ENCODE measurements around the gene CCL4L2. TPM values are rescaled to one million over a fixed set of nuclear protein-coding genes. Genes with fewer than 3 reads are reported as not detected.
A peak's percentile ranks its signal among the peaks of the same experiment; 100 is the strongest.
"Not testable (repeated sequence)": the region's sequence is repeated elsewhere in the genome, so short reads cannot be mapped to it uniquely, and the experiment has no call there.

The CCL4L2 gene
- total RNA-seq, 1 donor from 2014 or later, result 2.6 TPM

DNA sequence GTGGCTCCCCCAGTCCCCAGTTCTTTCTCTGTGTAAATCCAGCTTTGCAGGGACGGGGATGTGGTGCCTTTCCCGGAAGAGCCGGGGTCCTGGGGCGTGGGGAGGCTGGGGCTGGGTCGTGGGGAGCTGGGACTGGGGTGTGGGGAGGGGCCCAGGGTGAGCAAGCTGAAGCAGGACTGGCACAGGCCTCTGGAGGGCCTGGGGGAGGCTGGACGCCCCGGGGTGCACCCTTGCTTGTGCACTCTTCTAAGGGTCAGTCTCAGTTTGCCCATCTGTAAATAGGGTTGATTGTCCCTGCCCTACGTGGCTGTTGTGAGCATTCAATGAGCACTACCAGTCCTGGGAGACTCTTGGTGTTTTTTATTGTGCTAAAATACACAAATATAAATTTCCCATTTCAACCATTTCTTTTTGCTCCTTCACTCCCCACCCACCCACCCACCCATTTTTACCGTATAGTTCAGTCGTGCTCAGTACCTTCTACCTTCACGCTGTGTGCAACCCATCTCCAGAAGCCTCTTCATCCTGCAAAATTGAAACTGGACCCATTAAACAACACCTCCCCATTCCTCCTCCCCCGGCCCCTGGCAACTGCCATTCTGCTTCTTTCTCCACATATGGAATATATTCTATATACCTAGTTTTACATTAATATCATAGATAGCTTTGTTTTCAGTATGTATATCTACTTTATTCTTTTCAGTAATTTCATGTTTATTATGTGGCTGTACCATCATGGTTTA is 26.7 kb upstream of the CCL4L2 start:
- TF ChIP-seq, protein P1, sequence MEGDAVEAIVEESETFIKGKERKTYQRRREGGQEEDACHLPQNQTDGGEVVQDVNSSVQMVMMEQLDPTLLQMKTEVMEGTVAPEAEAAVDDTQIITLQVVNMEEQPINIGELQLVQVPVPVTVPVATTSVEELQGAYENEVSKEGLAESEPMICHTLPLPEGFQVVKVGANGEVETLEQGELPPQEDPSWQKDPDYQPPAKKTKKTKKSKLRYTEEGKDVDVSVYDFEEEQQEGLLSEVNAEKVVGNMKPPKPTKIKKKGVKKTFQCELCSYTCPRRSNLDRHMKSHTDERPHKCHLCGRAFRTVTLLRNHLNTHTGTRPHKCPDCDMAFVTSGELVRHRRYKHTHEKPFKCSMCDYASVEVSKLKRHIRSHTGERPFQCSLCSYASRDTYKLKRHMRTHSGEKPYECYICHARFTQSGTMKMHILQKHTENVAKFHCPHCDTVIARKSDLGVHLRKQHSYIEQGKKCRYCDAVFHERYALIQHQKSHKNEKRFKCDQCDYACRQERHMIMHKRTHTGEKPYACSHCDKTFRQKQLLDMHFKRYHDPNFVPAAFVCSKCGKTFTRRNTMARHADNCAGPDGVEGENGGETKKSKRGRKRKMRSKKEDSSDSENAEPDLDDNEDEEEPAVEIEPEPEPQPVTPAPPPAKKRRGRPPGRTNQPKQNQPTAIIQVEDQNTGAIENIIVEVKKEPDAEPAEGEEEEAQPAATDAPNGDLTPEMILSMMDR (IDR thresholded peaks at IDR 0.05), result no peak

DNA sequence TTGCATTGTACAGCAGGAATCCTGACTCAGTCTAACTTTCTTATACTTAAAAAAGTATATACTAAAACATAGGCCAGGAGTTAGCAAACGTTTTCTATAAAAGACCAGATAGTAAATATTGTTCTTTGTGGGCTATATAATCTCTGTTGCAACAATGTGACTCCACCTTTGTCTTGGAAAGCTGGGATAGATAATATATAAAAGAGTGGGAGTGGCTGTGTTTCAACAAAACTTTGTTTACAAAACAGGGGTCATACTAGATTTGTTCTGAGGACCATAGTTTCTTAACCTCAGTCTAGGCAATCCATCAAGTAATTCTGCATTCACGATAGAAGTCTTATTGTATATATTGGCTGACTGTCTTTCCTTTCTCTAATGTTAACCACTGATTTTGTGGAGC is 25.4 kb upstream of the CCL4L2 start:
- Histone ChIP-seq H3K4me3 (no peak overlapping the region), H3K9me3 (no peaks in the 10 kb centered on the region), H3K27me3 (ENCODE audit: low read depth) (peaks cover 10% of the 10 kb centered on the region), H3K27ac (no peak overlapping the region), H3K4me1 (no peaks in the 10 kb centered on the region), H3K36me3 (no peaks in the 10 kb centered on the region)
- intact Hi-C loops (cut with DNase I), result no loop called here
- no peak for ATAC-seq
- TF ChIP-seq, protein P1 (IDR thresholded peaks at IDR 0.05), result no peak
- DNase-seq, result no peak

More for the DNA sequence above, 26.7 kb upstream of the CCL4L2 start:
- Histone ChIP-seq H3K27ac (peak overlapping the region; percentile 76), H3K36me3 (no peaks in the 10 kb centered on the region), H3K4me3 (peak overlapping the region; percentile 60), H3K4me1 (no peaks in the 10 kb centered on the region), H3K27me3 (ENCODE audit: low read depth) (peaks cover 10% of the 10 kb centered on the region), H3K9me3 (no peaks in the 10 kb centered on the region)
- ATAC-seq (peak in 1 of 2 donors; percentile 3), DNase-seq (no peak)
- intact Hi-C loops (cut with DNase I), result no loop called here

DNA sequence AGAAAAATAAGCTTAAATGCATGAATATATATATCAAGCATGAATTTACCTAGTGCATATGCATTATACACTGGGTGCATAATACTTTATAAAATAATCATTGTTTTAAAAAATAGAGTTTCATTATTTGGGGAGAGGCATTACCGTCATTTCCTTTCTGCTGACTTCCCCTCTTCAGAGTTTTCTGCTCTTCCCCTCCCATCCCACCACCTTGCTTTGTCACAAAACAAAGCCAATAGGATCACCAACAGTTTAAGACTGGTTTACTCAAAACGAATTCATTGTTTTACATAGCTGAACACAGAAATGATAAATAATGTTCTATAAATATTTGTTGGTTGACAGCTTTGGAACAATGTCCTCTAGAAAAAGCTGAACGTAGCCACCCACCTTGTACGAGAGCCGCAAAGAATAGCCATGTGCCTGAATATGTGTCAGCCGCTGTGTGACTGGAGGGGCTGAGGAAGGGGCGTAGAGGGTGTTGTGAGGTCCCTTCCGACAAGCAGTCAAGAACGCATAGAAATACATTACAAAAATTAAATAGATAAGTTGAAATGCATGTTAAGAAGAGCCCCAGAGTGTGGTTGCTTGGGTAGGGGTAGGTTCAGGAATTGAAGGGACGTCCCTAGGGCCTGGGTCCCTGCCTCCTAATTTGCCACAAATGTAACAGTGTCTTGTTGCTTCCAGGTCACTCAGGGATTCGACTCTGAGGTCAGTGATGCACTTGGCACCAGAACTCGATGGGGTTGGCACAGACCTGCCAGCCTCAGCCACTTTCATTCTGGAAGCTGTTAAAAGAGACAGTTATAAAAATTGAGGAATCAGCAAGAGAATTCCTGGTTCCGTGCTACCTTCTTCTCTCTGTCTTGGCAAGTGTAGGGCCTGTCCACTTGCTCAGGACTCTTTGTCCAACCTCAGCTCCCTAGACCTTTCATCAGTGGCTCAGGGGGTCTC is 23.8 kb upstream of the CCL4L2 start:
- intact Hi-C loops (cut with DNase I); ATAC-seq; DNase-seq; H3K4me3 ChIP-seq; H3K36me3 ChIP-seq; H3K4me1 ChIP-seq; H3K9me3 ChIP-seq; H3K27me3 ChIP-seq (ENCODE audit: low read depth); H3K27ac ChIP-seq: not testable (repeated sequence)

DNA sequence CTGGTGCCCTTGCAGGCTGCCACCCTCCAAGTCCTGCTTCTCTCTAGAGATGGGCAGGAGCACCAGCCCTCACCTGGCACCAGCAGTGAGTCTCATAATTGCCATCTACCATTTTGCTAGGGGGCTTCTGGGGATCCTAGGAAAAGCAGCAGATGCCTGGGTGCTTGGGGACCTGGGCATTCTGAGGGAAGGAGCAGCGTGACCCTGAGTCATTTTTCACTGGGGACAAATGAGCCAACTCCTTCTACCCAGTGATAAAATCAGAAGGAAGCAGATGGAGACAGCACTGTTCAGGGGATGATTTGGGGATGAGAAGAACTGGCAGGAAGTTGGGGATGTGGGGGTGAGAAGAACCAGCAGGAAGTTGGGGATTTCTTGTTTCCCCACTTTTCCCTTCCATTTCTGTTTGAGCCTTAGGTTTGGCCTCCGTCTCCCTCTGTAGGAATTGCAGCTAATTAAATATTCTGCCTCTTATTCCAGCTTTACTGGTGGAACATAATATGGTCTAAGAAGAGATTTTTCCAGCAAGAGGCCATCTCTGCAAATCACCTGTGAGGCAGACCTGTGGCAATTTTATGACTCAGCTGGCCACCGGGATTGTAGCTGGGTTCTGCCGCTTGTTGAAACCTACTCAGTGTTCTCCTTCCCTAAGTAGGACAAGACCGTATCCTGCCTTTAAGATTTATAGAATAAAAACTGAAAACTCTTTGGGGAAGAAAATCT is 22.8 kb upstream of the CCL4L2 start:
- H3K27ac ChIP-seq, result peak overlapping the region; percentile 24
- intact Hi-C loops (cut with DNase I); ATAC-seq; H3K9me3 ChIP-seq; H3K27me3 ChIP-seq (ENCODE audit: low read depth); H3K4me3 ChIP-seq; H3K4me1 ChIP-seq; DNase-seq; H3K36me3 ChIP-seq: not testable (repeated sequence)

DNA sequence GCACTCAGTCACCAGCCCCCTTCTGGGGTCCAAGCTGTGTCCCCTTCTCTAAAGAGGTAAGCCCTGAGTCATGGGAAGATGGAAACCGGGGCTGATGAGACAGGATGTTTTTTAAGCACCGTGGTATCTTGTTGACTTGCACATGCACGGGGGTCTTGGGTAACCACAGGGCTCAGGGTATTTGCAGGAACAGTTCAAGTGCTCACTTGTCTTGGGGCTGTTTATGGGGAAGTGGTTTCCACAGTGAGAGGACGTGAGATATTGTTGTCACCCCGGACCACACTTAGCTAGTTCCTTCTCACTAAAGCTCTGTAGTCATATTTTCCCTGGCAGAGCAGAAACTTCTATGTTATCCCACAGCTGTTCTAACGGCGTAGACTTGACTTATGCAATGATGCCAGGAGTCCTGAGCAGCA is 22.0 kb upstream of the CCL4L2 start:
- H3K27ac ChIP-seq, result peak overlapping the region; percentile 24
- intact Hi-C loops (cut with DNase I), result no loop called here
- H3K4me1 ChIP-seq, result peaks cover 7% of the 10 kb centered on the region
- H3K9me3 ChIP-seq, result no peaks in the 10 kb centered on the region
- H3K27me3 ChIP-seq (ENCODE audit: low read depth), result no peaks in the 10 kb centered on the region
- TF ChIP-seq, protein P1 (IDR thresholded peaks at IDR 0.05), result no peak
- DNase-seq, result peak; percentile 73
- no peak overlapping the region for H3K4me3 ChIP-seq
- H3K36me3 ChIP-seq, result no peaks in the 10 kb centered on the region
- peak; percentile 86 to 91 for ATAC-seq

DNA sequence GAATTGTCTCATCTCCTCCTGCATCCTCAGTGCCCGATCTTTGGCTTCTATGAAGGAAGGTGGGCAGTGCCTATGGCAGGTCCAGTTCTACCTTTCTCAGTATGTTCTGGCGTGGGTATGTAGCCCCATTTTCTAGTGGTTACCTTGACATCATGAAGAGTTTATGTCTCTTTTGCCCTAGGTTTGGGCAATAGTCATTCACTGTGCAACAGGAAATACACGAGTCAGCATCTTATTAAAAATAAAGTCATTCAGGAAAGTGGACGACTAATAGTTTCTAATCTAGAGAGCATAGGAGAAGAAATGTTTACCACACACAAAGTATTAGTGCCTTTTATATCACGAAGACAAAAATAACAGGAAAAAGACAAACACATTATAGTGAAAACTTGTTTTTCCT is 20.9 kb upstream of the CCL4L2 start:
- H3K9me3 ChIP-seq; H3K27me3 ChIP-seq (ENCODE audit: low read depth); H3K27ac ChIP-seq; H3K4me1 ChIP-seq; ATAC-seq; H3K4me3 ChIP-seq; H3K36me3 ChIP-seq; DNase-seq; intact Hi-C loops (cut with DNase I): not testable (repeated sequence)

DNA sequence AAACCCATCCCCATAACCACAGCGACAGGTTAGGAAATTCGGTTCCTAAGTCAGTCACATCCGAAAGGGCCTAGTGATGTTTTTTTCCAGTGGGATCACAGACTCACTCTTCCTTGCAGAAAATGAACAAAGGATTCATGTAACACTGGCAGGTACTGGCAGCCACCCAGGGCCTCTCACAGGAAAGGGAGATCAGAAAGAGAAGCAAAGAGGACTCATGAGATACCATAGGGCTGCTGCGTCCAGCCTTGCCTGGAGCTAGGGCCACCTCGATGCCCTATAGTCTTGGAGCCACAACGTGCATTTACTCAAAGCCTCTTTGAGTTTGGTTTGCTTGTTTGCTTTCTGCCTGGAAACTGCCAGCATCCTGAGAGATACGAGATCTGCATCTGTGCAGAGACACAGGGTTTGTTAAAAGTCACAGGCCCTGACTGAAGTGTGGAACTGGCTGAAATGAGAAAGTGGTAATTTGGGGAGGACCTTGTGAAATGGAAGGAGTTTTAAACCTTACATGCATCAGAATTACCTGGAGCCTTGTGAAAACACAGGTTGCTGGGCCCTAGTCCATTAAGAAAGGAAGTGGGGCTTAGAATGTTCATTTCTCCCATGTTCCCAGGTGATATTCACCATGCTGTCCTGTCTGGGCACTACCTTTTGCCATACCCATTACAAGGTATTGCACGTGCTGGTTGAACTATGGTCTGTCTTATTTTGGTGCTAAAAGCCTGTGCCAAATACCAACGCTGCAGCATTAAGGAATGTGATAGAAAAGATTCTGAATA is 20.1 kb upstream of the CCL4L2 start:
- intact Hi-C loops (cut with DNase I); H3K9me3 ChIP-seq; H3K27me3 ChIP-seq (ENCODE audit: low read depth); H3K36me3 ChIP-seq; ATAC-seq; H3K4me3 ChIP-seq; DNase-seq; H3K27ac ChIP-seq; H3K4me1 ChIP-seq: not testable (repeated sequence)
